SU-DHL-6 (cell line): ENCODE data around the gene MZB1.

Experiments used
- CTCF ChIP-seq: fragments of 200-600 bp; sonication (generic); IDR thresholded peaks from one replicate; pipeline ENCODE4 v1.5.1; 2017; ENCODE audit warnings: antibody characterized with exemption, mild to moderate bottlenecking, low read length, moderate library complexity; ENCODE audit not compliant: insufficient read depth, poor library complexity, severe bottlenecking
- EZH2phosphoT487 ChIP-seq: fragments of 200-600 bp; sonication (generic), shearing (Covaris generic); conservative IDR thresholded peaks from 2 replicates; pipeline ENCODE4 v1.6.1; 2018; ENCODE audit warnings: mild to moderate bottlenecking, antibody characterized with exemption, low read length, moderate library complexity, mixed read lengths

- no peak for TF ChIP-seq CTCF
- no peak for TF ChIP-seq EZH2phosphoT487
Measured at GRCh38 chr5:139394654-139395566, 5.2 kb upstream of the MZB1 start, which contains the start of gene PROB1.
